ENCODE data around the gene VANGL2.

DNA sequence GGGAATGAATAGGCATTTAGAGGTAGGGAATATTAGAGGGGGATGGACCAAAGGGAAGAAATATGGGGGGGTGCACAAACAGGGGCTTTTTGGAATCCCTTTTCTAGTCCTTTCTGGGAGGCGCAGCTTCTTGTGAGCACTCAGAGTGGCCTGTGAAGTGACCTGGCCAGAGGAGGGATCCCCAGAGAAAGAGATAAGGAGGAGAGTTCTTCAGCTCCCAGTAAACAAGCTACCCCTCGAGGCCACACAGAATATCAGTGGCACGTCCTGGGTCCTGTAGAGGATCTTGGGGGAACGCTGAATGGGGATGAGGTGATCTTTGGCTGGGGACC lies 19.4 kb downstream of the VANGL2 start:
- TF ChIP-seq POLR2A (IDR thresholded peaks at IDR 0.05; ENCODE audit: low read depth, low read length), result no peak
- no peak for TF ChIP-seq PAX5 (IDR thresholded peaks at IDR 0.05; ENCODE audit: insufficient read depth, low read length, severe bottlenecking)
- no peak for TF ChIP-seq POLR2AphosphoS5 (IDR thresholded peaks at IDR 0.05; ENCODE audit: low read depth, low read length)

Data from GM12891 (cell line).